Measurements from ENCODE around the gene ACSS3.
"Not testable (repeated sequence)": the region's sequence is repeated elsewhere in the genome, so short reads cannot be mapped to it uniquely, and the experiment has no call there.

The ACSS3 gene, protein sequence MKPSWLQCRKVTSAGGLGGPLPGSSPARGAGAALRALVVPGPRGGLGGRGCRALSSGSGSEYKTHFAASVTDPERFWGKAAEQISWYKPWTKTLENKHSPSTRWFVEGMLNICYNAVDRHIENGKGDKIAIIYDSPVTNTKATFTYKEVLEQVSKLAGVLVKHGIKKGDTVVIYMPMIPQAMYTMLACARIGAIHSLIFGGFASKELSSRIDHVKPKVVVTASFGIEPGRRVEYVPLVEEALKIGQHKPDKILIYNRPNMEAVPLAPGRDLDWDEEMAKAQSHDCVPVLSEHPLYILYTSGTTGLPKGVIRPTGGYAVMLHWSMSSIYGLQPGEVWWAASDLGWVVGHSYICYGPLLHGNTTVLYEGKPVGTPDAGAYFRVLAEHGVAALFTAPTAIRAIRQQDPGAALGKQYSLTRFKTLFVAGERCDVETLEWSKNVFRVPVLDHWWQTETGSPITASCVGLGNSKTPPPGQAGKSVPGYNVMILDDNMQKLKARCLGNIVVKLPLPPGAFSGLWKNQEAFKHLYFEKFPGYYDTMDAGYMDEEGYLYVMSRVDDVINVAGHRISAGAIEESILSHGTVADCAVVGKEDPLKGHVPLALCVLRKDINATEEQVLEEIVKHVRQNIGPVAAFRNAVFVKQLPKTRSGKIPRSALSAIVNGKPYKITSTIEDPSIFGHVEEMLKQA

DNA sequence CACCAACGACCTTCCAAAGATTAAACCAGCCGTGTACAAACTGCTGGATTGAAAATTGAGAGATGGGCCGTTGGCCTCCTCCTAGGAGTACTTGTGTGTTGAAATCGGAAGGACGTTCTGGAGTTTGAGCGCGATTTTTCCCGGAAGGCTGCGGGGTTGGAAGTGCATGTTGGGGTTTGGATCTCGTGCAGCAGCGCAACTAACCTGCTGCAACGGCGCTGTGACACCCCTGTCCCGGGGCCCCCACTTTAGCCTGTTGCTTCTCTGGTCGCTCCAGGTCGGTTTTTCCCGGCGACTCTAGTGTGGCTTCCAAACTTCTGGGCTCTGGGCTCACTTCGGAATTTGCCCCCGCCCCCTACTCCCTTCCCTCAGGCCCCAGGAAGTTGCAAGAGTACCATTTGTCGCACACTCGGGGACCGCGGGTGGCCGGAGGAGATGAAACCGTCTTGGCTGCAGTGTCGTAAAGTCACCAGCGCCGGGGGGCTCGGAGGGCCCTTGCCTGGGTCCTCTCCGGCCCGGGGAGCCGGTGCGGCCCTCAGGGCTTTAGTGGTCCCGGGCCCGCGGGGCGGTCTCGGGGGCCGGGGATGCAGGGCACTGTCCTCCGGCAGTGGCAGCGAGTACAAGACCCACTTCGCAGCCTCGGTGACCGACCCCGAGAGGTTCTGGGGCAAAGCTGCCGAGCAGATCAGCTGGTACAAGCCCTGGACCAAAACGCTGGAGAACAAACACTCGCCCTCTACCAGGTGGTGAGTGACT is at the start of gene ACSS3:
TSS of gene ACSS3 (plus strand) at position 394 of the 756 bp plus-strand sequence. CDS start at position 436, 42 bp downstream.
- FAIRE-seq: no peak

DNA sequence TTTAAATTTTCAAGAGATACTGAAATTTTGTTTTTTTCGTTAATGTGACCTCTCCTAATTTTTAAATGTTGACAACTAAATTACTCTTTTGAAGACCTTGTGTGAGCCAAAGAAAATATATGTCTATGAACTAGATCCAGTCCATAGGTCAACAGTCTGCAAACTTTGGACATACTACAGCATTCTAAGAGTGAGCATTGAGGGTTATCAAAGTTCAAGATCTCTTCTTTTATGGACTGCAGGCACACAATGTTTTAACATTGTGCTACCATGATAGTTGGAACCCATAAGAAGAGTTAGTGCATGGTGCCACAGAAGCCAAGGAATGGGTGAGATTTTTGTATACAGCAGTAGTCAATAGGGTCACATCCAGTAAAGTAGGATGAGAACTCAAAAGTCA is 43.0 kb upstream of the ACSS3 start:
- FAIRE-seq: no peak

DNA sequence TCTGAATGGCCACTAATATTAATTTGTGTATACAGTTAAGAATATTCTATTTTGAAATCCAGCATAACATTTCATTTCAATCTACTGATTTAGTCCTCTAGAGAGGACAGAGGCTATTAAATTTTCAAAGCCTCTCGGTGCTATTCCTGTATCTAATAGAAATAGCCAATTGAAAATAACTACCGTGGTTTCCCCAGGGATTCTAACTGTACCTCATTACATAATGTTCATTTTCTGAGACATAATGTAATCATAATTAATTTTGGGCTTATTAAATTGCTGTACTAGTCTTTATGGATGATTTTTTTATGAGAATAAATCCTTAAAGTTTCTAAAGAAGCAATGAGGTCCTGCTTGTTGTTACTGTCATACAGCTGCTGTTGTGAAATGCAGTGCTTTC is 38.6 kb upstream of the ACSS3 start:
- FAIRE-seq: no peak

DNA sequence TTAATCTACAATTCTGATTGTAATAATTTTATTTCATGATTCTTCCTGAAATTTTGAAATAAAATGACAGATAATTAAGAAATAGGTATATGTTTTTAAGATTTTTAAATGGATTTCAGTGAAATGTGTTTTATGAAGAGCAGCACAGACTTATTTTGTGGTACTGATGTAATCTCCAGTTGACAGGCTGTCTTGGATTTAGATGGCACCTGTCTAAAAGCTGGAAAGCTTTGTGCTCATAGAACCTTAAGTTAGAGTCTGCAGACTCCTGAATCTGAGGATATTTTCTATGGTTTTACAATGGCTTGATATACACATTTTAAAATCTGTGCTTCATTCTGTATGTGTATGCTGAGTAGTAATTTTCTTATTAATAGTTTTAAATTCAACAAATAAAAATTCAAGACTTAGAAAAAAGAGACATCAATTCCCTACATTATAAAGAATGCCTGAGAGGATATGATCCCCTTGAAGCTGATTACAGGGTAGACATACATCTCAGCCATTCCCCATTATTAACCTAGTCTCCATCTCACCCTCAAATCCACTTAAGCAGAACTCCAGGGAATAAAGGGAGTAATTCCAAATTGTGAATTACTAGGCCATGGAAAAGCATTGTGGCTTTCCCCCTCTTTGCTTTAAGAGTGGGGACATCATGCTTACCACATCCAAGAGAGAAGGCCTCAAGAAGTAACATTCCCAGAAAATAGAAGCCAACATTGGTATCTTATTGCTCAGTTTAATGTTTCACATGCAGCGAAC is 33.7 kb upstream of the ACSS3 start:
- FAIRE-seq: no peak

DNA sequence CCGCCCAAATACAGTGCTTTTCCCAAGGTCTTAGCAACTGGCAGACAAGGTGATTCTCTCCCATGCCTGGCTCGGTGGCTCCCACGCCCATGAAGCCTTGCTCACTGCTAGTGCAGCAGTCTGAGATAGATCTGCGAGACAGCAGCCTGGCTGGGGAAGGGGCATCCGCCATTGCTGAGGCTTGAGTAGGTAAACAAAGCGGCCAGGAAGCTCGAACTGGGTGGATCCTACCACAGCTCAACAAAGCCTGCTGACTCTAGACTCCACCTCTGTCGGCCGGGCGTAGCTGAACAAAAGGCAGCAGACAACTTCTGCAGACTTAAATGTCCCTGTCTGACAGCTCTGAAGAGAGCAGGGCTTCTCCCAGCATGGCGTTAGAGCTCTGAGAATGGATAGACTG is 12.9 kb upstream of the ACSS3 start:
- not testable (repeated sequence) for FAIRE-seq

DNA sequence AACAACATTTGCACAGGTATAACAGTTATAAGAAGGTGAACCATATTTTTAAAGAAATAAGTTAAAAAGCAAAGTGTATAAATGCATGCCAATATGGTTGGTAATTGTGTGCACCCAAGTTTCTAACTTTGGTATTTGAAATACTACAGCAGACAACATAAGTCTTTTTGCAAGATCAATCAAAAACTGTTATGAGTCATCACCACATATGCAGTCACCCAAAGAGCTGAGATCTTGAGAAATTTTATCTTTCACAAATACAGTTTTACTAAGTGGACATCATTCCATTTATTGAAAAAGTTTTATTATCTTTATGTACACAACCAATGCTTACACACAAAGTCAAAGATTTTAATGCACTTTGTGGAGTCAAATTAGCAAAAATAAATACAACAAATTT is 7.0 kb upstream of the ACSS3 start:
- FAIRE-seq: no peak

DNA sequence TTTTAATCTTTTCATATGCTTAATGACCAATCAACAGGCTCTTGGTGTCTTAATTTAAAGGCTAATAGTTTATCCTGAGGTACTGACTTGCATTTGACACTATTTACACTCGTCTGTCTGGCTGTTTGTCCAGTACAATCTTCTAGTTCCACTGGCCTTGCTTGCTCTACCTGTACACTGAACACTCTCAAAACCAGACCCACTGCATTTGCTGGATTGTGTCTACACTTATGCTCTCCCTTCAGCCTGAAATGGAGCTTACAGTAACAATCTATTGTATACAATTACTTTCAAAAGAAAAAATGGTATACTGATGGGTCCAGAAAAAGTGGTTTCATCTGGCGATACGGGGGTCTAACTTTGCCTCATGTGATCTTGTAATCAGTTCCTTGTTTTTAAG is 2.3 kb upstream of the ACSS3 start:
- FAIRE-seq: no peak

DNA sequence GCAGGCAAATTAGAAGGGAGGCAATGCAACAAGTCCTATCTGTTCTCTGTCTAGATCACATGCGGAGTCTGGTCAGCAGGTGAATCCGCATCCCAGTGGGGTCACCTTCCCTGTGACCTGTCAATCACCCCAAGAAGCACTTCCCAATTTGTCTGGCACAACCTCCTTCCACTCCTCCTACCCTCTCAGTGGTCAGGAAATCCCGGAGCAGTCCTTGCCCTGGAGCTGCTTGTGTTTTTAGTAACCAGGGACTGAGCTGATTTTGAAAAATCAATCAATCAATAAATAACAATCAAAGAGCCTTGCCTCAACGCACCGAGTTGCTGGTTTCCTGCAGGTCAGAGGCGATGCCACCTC is 572 bp upstream of the ACSS3 start:
- no peak for FAIRE-seq

DNA sequence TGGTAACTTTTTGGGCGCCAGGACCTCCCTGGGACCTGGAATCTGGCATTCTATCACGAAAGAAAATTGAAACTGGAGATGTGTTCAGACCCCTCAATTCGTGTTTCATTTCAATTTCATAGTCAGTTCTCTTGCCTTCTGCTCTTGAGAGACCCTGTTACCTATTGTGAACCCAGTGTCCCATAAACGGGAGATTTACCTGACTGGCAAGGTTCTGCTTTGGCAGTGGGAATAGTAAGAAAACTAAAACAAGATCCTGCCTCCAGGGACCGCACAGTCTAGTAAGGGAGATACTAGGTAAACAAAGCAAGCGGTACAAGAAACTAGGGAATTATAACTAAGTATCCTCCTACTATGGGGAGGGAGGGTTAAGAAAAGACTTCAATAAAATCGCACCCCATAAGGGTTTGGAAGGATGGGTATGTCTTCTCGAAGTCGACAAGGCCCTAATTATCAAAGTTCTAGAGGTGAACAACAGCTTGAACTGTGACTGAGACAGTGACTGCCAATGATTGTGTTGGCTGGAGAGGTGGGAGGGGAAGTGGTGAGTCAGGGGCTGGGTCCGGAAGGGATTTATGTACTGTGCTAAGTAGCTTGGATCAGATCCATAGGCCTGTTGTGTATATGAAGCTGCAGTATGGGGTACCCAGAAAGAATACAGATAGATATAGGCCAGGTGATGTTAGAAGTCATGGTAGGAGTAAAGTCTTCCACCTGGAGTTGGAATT is 754 bp downstream of the ACSS3 start:
- FAIRE-seq: no peak

DNA sequence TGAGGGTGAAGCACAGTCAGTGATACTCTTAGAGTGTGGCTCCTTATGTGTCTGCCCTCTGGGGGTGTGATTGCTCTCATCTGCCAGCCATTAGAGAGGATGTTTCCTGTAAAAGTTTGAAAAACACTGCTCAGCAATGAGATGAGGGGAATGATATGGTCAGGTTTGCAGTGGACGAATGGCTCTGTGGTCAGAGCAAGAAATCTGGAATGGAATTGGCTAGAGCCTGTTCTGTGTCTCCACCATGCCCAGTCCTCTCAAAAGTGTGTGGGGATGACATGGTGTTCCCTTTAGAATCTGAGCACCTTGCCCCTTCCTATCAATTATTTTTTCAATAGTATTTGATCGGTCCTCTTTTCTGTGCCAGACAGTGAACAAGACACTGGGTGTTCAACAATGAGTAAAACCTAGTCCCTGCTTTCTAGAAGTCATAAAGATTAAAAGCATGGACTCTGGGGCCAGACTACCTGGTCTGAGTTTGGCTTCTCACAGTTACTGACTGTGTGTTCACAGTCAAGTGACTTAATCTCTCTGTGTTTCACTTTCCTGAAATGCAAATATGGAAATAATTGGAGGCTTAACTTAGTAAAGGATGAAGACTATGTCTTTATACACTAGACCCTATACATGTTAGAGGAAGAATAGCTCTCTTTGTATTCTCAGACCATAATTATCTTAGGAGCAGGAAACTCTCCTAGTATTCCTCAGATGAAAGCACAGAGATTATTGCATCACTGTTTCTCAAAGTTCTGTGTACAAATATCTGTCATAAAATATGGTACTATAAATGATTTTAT is 1.6 kb downstream of the ACSS3 start:
- FAIRE-seq: no peak

DNA sequence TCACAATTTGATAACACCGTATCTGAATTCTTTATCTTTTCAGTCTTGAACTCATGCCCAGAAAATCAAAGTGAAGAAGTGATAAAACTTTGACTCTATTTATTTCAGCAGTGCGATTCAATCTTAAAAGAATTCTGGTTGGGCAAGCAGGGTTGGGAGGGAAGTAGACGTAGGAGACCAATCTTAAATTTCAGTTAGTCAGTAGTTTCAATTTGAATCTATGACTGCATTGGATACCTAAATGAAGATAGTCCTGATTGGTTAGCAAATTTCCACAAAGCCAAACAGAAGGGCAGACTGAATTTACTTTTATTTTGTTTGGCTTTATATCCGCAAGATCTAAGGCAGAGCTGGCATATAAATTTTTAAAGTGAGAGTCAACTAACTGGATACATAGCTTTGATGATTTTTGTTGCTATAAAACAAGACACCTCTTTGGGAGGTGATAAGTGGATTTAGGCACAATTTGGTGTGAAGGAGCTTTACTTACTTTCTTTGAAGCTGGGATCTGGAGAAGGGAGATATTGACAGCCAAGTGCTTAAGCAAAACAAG is 2.6 kb downstream of the ACSS3 start:
- FAIRE-seq: no peak

DNA sequence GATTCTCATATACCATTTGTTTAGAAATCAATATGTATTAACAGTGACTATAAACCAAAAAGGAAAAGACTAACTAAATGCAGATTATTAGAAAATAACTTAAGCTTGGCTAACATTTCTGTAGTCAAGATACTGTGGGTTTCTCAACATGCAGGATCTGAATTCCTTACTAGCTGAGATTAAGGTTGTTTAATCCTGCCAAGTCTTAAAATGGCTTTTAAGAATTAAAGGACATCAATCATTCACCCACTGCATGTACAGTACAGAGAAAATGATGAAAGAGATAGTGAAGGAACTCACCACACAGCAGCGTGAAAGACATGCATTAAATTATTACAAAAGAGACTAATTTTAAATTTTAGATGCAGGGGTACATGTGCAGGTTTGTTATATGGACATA is 3.8 kb downstream of the ACSS3 start:
- FAIRE-seq: no peak

DNA sequence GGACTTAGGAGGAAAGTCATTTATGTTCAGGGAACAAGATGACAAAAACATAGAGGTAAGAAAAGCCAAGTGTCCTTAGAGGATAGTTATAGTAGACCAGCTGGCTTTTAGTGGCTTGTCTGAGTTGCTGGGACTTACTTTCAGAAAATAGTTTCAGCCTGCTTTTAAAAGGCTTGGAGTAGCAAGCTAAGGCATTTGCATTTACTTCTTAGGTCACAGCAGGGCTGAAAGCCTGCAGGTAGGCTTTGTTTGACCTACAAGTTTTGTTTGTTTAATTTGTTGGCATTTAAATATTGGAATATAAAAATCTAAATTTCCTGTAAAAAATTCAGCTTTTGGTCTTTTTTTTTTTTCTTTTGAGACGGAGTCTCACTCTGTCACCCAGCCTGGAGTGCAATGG is 5.1 kb downstream of the ACSS3 start:
- FAIRE-seq: no peak

DNA sequence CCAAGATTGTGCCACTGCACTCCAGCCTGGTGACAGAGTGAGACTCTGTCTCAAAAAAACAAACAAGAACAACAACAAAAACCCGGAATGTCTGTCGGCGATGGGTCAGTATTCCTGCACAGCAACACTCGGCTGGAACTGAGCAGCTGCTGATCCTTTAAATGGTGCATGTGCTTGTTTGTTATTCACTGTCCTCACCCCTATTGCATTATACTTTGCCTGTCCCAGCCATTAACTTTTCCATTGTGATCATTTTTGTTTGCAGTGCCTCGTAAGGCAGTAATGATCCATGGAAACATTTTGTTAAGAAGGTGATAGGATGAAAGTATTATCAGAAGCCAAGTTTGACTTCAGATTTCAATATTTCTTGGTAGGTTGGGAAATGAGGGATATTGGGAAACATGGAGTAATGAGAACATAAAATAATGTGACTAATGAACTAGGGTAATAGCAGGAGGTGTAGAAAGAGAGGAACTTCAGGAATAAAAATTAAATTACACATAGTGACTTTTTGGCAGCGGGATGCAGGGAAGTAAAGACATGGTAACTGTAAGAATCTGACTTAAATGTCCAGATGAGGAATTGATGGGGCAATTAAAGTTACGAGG is 6.1 kb downstream of the ACSS3 start:
- no peak for FAIRE-seq

DNA sequence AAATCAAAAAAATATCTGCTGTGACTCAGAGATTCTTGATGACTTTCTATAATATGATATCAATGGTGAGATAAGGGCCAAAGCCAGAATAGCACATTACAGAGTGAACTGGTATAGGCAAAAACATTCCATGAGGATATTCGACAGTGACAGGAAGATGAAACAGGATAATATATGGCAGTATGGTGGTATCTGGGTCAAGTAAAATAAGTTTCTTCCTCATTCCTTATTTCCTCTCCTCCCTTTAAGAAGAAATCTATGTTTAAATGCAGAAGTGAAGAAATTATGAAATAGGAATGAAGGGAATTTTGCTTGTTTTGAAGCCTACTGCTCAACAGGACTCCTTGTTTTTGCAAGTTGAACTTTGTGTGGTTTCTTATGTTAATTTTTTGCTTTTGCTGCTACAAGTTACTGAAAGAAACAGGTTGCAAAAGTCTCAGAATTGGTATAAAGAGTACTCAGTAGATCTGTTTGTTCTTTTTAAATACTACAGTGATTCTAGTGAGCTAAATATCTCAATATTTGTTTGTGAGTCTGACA is 7.0 kb downstream of the ACSS3 start:
- no peak for FAIRE-seq

DNA sequence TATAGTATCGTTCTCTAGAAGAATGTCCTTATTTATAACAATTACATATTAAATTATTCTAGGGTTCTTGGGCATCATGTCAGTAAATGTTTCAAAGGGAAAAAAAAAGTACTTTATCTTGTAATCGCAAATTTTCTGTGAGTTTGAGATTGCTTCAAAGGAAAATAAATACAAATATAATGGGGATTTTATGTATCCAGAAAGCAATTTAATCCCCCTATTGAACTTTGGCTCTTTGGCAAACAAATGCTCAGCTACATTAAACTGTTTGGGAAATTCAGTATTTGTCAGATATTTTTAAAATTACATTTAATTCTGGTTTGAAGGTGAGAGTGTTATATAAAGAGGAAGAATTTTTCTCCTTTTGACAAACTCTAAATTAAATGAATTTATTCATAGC is 8.0 kb downstream of the ACSS3 start:
- no peak for FAIRE-seq

DNA sequence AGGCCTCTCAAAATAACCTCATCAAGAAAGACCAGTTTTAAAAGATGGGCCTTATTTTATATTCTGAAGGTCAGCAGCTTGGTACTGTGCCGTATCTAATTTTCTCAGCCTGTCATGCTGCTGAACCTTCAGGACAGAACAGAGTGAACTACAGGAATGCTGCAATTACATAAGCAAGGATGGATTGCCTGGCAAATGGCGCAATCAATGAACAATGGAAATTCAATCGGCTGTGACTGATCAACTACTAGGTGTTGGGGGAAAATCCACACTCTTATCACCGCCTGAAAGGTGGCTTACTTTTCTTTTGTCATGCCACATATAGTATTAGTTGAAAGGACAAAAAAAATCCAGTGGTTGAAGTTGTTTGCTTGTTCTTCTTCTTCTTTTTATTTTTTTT is 8.5 kb downstream of the ACSS3 start:
- FAIRE-seq: no peak

DNA sequence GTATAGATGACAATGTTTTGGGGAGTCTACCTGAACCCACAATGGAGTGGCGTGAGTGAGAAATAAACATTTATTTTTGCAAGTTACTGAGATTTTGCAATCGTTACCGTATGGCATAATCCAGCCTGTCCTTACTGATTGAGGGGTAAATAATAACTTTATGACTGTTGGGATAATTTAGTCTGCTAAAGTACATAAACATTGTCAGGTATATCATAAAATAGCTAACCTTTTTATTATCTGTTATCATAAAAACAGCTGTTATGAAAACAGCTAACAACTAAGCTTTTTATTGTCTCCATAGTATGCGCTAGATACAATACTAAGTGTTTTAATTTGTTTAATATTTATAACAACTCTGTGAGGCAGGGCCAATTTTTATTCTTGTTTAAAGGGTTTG is 10.3 kb downstream of the ACSS3 start:
- FAIRE-seq: no peak

DNA sequence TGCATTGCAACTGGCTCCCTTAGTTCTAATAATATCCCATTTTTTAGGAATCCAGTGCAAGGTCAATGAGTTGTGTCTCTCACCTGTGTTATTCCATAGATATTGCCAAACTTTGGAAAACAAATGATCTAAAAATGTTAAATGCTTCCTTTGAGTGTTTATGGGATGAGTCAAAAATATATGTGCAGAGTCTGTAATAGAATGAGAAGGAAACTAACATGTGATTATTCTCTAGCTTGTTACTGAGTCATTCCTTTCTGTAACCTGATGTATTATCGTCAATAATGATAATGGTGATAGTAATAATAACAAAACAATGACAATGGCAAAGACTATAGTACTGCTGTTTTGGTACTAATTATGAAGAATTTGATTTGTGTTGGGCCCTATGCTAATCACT is 11.5 kb downstream of the ACSS3 start:
- no peak for FAIRE-seq

DNA sequence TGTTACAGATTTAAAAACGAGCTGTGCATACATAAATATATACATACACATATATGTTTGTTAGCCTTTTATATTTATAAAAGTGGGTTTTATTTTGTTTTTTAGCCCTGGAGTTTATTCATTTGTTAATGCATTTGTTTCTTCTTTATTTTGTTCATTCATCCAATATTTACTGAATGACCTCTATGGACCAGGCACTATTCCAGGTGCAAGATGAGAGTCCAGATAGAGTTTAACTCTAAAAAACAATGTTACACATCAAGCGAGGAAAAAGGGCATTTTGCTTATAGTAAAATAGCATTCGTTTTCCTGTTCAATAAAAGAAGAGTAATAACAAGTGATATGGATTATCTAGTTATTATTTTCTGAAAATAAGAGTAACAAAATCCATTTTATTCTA is 14.2 kb downstream of the ACSS3 start:
- no peak for FAIRE-seq

Data from G401.6 (cell line).